Stimulated activated naive CD8-positive, alpha-beta T cell treated with anti-CD3 and anti-CD28 coated beads, Interleukin-15, Interleukin-2, amounts not matched to agents 100 U/mL and 50 U/mL, for 24 hours (primary cell): ENCODE data around the gene PSAP.

Experiments used
- ATAC-seq: fragments of 150-1000 bp; cut with Tn5 transposase; one replicate; pipeline ENCODE4 v1.10.0; 2021
- DNase-seq: peaks from one replicate; pipeline ENCODE4 v3.0.0; 2021

Gene PSAP

DNA sequence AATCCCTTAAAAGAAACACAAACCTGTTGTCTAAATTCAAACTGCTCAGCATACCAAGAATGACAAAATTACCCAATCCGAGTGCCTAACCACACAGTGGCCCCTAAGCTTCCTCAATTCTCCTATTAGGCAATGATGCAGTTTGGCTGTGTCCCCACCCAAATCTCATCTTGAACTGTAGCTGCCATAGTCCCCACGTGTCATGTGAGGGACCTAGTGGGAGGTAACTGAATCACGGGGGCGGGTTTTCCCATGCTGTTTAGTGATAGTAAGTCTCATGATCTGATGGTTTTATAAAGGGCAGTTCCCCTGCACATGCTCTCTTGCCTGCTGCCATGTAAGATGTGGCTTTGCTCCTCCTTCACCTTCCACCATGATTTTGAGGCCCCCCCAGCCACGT is 21.9 kb downstream of the PSAP start:
- no peak for DNase-seq

DNA sequence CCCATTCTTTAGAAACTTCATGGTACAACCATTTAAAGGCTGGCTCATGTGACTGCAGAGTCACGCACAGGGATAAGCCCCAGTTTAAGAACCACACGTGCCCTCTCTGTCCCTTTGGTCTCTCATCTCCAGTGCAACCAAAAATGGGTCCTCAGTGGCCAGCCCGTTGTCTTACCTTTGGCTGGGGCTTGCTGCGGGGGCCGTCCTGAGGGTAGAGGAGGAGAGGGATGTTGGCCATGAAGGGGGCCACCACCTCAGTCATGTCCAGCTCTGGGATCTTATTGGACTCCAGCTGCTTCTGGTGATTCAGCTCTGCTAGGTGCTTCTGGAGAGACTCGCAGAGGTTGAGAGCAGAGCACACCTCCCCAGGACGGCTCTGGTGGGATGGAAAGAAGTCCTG is 22.3 kb downstream of the PSAP start:
- DNase-seq (no peak), ATAC-seq (no peak)

More for the DNA sequence above, 21.9 kb downstream of the PSAP start:
- ATAC-seq = no peak

DNA sequence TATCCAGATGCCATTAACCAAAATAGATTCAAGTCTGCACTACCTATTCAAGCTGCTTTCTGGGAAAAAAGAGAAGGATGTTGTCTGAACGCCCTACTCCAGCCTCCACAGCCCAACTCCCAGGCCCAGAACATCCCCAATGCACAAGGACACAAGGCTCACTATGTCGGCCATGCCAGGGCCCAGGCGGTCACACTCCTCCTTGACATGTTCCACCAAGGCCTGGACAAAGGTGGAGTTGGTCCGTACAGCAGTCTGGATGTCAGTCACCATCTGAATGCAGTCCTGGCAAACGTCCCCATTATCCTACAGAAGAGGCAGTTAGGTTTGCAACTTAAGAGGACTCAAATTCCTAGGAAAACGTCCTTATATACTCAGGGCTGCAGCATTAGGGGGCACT is 23.2 kb downstream of the PSAP start:
- no peak for ATAC-seq
- DNase-seq = no peak

DNA sequence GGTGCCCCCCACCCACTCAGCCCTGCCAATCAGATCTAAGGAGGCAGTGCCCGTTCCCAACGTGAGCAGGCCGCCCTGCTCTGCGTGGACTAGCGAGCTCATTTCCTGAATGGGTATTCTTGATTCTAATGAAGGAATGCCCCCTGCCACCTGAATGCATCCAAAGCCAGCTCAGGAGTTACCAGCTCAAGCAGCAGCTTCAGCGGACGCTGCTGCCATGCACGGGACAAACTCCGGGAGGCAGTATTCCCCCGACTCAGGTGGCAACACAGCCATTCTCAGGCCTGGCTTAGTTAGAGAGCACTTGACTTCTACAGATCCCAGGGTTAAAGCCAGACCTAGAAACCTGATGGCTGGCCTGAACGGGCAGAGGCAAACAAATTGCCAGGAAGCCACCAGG is 25.8 kb downstream of the PSAP start:
- DNase-seq (no peak), ATAC-seq (no peak)

DNA sequence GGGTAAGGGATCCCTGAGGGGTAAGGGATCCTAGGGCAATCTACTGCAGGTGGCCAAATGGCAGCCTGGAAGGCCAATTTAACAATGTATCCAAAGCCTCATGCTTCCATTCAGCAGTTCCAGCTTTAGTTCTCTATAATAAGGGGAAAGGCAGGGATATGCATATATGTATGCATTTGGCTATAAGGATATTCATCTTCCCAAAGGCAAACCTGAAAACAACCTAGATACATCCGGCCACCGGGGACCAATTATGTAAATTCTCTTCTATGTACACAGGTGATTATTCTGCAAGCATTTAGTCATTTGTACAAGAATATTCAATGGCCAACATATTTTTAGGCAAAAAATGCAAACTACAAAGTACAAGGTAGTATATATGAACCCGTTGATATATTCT is 26.7 kb downstream of the PSAP start:
- ATAC-seq = no peak
- DNase-seq = no peak

DNA sequence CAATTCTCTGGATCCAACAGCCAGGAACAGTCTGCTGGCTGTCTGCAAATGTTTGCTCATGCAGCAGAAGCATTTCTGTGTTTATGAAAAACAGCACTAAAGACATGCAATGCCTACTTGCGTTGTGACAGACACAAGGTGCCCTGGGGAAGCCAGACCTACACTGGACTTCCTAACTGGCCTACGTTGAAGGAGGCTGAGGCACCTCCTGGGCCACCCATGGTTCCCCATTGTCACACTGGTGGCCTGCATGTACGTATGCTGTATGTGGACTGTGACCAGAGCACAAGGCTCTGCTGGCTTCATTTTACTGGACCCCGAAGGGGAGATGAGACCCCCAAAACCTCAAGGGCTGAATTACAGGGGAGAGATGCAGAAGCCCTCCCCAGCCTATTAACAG is 27.7 kb downstream of the PSAP start:
- no peak for ATAC-seq
- DNase-seq = no peak

DNA sequence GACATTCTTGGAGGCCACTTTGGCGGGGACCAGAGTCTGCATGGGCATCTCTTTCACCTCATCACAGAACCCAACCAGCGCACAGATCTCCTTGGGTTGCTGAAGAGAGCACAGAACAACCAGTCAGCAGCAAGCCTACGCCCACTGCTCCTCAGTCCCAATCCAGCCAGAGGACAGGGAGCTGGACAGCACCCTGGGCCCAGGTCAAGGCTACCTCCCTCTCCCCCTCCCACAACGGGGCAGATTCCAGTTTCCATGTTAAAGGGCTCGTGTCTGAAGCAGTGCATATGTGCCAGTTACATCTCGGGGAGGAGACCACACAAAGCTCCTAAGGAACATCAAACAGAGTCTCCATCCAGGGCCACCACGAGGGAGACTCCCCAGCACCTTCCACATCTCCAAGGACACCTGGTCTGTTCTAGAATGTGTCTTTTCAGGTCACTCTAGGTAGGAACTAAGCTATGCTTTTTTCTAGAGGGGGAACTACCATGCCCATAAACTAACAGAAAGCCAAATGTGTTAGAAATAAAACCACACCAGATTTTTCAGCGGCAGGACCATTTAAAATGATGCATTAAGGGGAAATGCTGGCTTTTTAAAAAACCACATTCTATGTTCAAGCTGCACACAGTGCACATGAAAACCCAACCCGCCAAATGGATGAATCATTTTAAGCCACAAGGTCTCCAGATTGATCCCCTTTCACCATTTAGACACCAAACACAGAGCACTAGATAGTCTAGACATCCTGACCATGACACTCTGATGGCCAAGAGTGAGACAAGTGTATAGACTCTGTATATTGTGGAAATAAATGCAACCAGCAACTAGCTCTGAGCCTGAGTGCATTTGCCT is 28.9 kb downstream of the PSAP start:
- ATAC-seq (peak; percentile 85), DNase-seq (no peak)

DNA sequence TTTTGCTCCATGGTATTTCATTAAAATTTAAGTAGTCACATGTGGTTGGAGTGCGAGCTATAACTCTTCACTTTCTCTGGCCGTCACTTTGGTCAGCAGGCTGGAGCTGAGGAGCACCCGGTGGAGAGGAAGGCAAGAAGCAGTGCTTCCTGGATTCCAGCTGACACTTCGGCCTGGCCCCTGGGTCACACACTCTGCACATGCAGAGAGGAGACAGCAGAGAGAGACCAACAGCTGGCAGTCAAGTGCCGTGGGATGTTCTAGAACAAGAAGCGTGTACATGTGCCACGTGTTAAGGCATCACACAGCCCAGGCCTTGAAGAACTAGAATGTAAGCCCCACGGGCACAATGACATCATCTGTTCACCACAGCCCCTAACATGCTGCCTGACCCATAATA is 30.1 kb downstream of the PSAP start:
- ATAC-seq = no peak
- DNase-seq = no peak

DNA sequence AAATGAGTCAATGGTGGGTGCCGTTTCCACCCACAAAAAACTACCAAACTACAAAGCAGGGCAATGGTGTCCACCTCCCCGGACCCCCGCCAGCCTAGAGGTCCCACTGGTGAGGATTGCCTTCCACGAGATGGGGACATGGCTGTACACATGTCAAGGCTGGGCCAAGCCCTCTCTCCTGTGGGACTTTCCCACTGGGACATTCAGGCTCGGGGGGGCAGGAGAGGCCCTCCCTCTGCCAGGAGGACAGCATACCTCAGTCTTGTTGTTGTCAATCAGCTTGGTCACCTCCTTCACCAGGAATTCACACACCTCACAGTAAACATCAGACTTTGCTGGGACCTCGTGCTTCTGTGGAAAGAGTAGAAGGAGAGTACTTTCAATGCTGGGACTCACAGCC is 31.1 kb downstream of the PSAP start:
- DNase-seq = no peak
- no peak for ATAC-seq

DNA sequence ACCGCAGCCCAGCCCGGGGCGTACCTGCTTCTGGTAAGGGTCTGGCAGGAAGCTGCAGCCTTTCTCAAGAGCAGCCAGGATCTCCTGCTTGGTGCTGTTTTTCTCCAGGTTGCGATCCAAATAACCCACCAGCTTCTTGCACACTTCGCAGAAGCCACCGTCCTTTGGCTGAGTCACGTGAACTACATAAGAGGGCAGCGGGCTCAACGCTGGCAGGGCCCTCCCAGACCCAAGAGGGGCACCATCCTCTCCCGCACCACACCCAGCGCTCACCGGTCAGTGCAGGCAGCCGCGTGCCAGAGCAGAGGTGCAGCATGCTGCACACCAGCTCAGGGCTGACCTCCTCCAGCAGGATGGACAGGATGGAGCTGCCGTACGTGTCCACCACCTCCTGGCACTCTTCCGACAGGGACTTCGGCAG is 31.6 kb downstream of the PSAP start:
- ATAC-seq = no peak
- no peak for DNase-seq

DNA sequence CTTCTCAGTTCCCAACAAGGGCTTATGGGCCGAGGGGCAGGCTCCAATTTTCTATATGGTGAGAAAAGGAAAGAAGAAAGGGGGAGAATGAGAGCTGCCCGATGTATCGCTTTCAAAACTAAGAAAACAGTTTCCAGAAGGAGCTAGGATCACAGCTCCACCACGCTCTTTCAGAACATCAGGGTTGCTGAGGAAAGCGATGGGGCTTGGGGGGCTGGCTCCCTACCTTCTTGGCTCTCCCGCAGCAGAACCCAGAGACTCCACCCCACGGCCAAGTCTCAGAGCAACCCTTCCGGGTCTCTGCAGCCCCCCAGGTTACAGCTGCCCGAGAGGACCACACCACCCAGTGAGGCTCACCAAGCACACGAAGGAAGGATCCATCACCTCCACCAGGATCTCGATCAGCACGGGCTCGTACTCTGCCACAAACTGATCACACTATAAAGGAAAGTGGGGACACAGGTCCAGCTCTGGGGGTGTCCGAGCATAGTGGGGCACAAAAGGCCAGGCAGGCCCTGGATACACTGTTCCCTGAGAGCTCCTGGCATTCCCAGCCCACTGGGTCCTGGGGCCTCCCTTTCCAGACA is 32.3 kb downstream of the PSAP start:
- DNase-seq (no peak), ATAC-seq (no peak)

DNA sequence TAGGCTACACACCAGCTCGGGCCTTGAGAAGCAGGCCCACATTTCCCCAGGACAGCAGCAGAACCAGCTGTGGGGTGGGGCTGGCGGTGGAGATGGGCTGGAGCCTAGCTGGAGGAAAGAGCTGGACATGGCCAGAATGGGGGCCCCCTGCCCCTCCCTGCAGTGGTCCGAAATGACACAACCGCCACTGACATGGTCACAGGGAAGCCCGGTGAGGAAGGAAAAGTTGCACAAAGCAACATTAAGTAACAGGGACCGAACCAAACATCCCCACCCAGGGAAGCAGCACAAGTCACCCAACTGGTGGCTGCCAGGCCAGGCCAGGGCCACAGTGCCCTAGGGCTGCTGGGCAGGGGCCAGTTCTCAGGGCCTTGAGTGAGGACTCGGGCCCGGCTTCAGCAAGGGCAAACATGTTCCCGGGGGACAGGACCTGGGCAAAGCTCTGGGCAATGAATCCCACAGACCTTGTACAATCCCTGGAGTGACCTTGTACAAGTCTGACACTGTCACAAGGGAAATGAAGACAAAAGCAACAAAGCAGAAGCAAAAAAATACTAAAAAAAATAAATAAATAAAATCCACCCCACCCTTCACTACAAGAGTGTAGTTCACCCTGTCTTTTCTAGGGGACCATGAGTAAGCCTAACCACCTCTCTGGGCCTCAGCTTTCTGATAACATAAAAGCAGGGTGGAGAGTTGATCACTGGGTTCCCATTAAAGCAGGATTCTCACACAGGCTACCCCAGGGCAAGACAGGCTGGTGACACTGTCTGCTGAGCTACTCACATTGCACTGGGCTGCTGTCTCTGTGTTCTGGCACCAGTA is 33.0 kb downstream of the PSAP start:
- no peak for ATAC-seq
- no peak for DNase-seq

DNA sequence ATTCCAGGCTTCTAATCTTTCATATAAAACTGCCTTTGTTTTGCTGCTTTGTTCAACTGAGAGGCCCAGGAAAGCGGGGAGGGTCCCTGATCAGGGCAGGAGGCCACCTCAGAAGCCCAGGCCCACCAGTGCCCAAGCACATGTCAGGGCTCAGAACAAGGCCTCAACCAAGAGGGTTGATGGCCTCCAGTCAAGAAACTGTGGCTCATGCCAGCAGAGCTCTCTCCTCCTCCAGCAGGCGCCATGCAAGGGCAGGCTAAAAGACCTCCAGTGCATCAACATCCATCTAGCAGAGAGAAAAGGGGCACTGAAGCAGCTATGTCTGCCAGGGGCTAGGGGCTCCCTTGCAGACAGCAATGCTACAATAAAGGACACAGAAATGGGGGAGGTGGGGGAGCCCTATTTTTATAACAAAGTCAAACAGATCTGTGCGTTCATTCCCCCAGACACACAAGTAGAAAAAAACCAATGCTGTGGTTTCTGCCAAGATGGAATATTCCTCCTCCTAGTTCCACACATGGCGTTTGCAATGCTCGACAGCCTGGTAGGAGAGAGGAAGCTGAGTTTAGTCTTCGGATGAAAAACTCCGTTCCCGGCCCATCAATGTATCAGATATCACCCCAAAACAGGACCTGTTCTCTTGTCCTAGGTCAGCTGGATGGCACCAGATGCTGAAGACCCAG is 34.0 kb downstream of the PSAP start:
- DNase-seq = no peak
- ATAC-seq = no peak

DNA sequence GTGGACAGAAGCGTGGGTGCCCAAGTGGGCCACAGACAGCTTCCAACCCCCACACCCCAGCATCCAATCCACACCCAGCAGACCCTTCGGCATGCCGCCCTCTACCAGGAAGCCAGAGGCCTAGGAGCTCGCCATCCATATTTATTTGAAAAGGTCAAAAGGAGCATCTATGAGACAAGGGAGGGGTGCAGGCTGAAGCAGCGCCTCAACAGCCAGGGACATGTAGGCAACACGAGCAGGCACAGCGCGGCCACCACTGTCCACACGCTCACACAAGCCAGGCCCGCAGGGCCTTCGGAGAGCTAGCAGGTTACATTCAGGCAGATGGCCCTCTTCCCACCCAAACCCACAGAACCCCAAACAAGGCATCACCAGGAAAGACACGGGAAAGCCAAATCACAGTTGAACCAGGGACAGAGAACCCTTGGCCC is 34.6 kb downstream of the PSAP start:
- DNase-seq (no peak), ATAC-seq (no peak)

DNA sequence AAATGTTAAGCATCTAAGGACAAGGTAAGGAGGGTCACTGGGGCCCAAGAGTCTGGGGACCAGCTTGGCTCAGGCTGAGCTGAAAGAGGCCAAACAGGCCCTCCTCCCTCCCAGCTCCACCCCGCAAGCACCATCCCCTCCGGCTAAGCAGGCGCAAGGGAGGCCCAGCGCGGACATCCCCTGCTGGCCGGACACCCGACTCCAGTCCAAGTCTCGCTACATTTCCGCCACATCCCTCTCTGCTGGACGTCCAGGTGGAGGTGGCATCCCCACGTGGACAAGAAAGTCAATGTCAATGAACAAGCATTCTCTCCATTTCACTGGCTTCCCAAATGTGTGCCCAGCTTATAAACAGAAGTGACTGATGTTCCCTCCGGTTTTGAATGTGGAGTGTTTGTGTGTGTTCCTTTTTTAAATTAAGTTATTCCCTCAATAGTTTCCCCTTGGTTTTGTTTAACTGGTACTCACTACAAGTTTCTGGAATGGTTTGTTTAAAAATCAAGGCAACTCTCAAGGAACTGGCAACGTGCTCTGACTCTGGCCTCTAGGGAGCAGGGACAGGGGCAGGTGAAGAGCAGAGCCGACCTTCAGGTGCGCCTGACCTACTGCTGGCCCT is 35.4 kb downstream of the PSAP start:
- no peak for ATAC-seq
- no peak for DNase-seq

DNA sequence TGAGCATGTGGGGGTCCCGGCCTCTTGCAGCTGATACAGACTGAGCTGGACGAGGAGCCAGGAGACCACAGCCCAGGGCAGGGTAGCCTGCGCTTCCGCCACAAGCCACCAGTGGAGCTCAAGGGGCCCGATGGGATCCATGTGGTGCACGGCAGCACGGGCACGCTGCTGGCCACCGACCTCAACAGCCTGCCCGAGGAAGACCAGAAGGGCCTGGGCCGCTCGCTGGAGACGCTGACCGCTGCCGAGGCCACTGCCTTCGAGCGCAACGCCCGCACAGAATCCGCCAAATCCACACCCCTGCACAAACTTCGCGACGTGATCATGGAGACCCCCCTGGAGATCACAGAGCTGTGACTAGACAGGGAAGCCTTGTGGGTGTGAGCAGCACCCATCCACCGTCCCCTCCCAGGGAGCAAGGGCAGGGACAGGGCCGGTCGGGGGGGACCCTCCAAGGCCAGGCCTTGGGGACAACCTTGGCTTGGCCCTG is 36.1 kb downstream of the PSAP start:
- ATAC-seq = no peak
- DNase-seq = no peak

DNA sequence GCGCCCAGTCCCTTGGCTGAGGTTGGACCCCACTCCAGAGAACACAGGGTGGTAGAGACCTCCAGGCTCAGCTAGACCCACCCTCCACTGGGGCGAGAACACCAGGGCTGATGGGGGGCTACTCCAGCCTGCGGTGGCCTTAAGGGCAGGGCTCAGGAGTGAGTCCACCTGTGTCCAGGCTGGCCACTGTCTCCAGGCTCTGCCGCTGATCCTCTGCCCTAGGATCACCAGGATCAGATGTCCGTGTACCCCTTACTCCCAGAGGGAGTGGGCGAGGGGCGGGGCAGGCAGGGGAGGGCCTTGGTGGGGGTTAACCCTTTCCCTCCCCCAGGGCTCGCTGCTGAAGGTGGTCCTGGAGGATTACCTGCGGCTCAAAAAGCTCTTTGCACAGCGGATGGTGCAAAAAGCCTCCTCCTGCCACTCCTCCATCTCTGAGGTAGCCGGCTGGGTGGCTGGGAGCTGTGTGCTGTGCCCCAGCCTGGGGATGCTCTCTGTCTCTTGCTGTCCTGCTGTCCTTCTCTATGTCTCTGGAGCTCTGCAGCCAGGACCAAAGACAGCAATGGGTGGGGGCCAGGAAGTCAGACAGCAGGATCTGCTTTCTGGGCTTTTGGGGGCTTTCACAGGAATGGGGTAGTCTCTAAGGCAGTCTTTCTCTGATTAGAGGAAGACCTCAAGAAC is 38.0 kb downstream of the PSAP start:
- DNase-seq (no peak), ATAC-seq (no peak)

DNA sequence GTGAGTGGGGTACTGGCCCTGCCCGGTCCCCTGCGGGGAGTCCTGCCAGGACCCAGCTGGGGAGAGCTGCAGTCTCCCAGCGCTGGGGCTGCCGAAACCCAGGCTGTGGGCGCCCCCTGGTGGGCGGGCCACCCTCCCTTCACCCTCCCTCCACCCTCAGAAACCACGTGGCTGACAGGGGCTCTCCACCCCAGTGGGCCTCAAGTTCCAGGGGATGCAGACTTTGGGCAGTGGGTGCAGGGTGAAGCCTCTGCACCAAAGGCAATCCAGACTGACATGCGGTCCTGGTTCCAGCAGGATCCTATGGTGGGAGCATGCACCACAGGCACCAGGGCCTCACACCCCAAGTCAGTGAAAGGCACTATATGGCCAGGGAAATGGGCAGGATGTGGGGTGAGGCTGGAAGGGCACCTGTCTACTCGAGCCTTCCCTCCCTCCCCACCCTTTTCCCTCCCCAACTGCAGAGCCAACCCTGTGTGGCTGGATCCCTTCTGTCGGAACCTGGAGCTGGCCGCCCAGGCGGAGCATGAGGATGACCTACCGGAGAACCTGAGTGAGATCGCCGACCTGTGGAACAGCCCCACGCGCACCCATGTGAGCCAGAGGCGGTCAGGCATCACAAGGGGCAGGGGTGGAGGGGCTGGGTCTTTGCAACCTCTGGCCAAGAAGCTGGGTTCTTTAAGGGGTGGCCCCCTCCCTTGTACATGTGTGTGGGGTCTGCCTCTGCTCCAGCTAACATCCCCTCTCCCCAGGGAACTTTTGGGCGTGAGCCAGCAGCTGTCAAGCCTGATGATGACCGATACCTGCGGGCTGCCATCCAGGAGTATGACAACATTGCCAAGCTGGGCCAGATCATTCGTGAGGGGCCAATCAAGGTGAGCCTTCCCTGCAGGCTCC is 38.8 kb downstream of the PSAP start:
- peak; percentile 87 for DNase-seq
- ATAC-seq = peak; percentile 84

DNA sequence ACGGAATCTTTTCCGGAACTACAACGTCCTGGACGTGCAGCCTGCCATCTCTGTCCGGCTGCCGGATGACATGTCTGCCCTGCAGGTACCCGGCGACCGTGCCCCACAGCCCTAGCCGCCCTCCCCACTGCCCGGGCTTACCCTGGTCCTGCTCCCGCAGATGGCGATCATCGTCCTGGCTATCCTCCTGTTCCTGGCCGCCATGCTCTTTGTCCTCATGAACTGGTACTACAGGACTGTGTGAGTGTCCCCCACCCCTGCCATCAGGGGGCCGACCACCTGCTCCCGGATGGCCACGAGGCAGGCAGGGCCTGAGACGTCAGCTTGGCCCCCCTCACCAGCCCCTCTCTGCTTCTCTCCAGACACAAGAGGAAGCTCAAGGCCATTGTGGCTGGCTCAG is 39.7 kb downstream of the PSAP start:
- ATAC-seq (no peak), DNase-seq (no peak)

DNA sequence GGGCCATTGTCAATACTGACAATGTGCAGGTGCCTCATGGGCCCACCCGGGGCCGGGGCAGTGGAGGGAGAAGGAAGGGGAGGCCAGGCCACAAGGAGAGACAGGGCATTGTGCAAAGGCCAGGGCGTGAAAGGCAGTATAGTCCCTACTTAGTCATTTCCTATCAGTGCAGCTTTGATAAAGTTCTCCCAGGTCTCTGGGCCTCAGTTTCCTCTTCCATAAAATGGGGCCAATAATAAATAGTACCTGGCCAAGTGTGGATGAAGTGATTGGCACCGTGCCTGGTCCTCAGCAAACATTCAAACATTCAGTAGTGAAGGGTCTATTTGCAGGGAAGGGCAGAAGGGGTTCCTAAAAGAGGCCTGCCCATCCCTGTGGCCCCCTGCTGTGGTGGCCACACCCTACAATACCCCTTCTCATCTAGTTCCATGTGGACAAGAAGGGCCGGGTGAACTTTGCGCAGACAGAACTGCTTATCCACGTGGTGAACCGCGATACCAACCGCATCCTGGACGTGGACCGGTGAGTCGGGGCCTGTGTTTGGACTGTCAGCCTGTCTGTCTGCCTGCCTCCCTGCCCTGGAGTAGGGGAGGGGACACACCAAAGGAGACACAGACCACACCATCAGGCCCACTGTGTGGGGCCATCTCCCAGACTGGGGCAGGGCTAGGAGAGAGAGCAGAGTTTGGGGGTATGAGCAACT is 40.9 kb downstream of the PSAP start:
- ATAC-seq = no peak
- DNase-seq = no peak
